NK-92 (cell line): ENCODE data around the gene ROS1.
"Not testable (repeated sequence)": the region's sequence is repeated elsewhere in the genome, so short reads cannot be mapped to it uniquely, and the experiment has no call there.

Source experiments
- DNase-seq: peaks from one replicate; lab custom pipeline; 2025; ENCODE audit not compliant: unreplicated experiment; lab: John Stamatoyannopoulos, UW

ROS1 gene

GRCh38 chr6:117425431-117426153 lies at the start of gene ROS1:
ROS1 (minus strand) TSS chr6:117425942; CDS start chr6:117425656, 286 bp downstream.
- no peak for DNase-seq

DNA sequence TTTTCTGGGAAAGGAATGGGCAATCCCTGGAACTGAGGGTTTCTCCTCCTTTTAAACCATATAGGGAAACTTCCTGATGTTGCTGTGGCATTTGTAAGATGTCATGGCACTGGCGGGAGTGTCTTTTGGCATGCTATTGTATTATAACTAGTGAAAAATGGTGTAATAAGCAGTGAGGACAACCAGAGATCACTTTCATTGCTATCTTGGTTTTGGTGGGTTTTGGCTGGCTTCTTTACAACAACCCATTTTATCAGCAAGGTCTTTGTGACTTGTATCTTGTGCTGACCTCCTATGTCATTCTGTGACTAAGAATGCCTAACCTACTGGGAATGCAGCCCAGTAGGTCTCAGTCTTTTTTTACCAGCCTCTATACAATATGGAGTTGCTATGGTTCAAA lies 47.7 kb upstream of the ROS1 start:
- no peak for DNase-seq

DNA sequence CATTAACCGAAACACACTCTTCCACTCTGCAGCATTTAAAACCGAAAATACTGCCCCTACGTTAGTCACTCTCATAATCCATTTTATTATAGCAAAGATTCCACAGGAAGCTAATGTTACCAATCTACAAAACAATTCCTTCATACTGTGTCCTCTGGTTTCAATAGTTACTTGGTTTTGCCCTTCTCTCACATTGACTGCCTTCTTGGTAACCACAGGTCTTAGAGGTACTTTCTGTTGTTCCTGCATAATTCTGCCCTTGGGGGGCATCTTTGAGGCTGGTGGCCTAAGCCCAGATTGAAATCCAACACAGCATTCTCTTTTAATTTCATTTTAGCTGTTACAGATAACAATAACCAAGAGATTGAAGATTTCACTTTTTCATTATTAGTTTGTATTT lies 46.9 kb upstream of the ROS1 start:
- no peak for DNase-seq

DNA sequence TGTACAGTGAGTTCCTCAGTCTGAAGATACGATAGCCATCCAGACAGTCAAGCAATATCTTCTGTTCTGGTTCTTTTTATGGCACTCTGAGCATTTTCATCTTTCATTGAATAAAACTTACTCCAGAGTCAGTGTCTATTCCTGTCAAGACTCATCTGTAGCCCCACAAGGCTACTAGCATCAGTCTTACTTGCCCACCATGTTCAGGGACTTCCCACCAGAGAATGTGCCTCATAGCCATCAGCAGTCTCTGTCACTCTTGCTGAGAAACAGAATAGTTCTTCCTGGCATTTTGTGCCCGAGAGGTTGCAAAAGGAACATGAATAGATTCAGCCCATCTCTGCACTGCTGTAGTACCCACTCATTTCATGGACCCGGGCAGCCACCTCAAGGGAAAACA lies 44.0 kb upstream of the ROS1 start:
- DNase-seq: no peak

DNA sequence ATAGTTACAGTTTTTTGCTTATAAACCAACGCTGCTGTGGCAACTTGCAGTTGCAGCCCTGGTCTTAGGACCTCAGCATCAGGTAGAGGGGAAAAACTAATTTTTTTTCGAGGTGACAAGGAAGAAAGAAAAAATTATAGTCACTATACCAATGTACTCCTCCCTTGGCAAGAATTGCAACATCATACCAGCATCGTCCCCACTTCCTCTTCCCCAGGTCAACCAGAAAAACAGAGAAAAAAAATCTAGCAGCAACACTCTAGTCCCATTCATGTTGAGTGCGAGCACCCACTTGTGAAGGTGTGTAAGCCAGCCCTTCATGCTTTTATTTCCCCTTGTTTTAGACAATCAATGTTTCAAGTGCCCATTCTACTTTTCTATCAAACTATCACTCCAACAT lies 43.6 kb upstream of the ROS1 start:
- DNase-seq: no peak

DNA sequence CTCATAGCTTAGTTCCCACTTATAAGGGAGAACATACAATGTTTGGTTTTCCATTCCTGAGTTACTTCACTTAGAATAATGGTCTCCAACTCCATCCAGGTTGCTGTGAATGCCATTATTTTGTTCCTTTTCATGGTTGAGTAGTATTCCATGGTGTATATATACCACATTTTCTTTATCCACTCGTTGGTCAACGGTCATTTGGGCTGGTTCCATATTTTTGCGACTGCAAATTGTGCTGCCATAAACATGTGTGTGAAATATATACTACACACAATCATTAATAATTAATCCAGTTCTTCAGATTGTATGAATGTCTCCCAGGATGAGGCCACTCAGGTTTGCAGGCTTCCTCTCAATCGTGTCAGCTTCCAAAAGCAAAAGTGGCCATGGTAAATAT lies 42.8 kb upstream of the ROS1 start:
- DNase-seq: not testable (repeated sequence)

GRCh38 chr6:117467876-117468275 lies 42.1 kb upstream of the ROS1 start:
- no peak for DNase-seq

DNA sequence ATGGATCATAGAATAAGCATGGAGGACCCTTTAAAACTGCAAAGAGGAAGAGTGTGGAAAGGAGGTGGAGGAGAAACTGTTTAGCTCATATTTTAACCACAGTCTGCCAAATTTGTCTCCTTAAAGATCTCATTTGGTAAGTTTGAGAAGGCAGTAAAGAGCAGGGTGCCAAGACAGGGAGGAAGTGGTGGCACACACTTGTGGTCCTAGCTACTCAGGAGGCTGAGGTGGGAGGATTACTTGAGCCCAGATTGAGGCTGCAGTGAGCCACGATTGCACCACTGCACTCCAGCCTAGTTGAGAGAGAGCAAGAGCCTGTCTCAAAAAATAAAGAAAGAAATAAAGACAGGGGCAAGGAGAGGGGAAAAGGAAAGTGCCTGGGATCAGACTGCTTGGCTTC lies 39.9 kb upstream of the ROS1 start:
- DNase-seq: no peak

GRCh38 chr6:117464700-117465099 lies 39.0 kb upstream of the ROS1 start:
- DNase-seq: no peak

- no peak for DNase-seq
Measured at GRCh38 chr6:117463762-117464665, 38.3 kb upstream of the ROS1 start.

DNA sequence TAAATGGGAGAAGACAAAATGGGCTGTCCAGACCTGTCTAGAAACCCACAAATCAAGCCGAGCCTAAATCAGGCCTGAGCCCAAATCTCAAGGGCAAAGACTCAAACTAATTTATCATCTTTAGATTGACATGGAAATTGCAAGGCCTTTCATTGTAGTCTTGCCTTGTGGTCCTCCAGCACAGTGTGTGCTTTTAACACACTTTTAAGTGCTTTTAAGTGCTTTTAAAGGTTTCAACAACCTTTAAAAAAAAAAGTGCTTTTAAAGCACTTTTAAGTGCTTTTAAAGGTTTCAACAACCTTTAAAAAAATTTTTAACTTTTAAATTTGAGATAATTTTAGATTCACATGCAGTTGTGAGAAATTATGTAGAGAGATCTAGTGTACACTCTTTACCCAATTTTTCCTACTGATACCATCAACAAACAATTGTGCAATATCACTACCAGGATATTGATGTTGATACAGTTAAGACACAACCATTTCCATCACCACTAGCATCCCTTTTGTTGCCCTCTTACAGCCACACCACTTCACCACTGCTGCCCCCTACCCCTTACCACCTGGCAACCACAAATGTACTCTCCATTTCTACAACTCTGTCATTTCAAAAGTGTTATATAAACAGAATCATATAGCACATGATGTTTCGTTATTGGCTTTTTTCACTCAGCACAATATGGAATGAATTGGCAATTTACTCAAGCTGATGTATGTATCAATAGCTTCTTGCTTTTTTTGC lies 33.6 kb upstream of the ROS1 start:
- DNase-seq: no peak

DNA sequence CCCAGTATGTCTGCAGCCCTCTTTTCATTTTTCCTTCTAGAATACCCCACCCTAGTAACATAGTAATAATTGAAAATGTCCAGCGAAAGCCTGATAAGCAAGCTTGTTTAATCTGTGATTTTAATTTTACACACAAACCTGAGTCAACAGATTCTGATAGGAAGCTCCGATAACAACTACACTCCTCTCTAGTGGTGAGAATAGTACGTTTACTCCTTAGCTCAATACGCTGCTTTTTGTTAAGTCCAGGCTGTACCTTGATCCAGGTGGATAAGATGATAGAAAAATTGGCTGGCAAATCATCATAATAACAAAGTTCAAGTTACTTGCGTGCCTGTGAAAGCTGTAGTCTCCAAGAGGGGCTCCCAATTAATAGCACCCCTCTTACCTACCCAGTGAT lies 31.3 kb upstream of the ROS1 start:
- DNase-seq: no peak

DNA sequence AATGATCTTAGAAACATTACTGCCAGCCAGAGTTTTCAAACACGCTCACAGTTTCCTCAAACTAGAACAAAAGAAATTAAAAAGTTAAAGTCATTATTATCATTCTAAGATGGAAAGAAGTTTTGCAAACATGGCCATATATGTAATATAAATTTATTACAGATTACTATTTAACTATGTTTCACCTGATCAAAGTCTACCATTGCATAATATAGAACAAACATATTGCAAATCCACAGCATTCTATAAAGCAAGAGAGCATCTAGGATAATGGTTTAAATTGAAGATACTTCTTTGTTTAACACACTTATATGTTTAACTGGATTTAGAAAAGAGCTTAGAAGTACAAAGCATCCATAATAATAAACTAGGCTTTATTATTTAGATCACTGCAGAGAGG lies 30.5 kb upstream of the ROS1 start:
- no peak for DNase-seq

GRCh38 chr6:117451671-117452070 lies 25.9 kb upstream of the ROS1 start:
- DNase-seq: no peak

- no peak for DNase-seq
Measured at GRCh38 chr6:117449549-117450439, 24.1 kb upstream of the ROS1 start.

DNA sequence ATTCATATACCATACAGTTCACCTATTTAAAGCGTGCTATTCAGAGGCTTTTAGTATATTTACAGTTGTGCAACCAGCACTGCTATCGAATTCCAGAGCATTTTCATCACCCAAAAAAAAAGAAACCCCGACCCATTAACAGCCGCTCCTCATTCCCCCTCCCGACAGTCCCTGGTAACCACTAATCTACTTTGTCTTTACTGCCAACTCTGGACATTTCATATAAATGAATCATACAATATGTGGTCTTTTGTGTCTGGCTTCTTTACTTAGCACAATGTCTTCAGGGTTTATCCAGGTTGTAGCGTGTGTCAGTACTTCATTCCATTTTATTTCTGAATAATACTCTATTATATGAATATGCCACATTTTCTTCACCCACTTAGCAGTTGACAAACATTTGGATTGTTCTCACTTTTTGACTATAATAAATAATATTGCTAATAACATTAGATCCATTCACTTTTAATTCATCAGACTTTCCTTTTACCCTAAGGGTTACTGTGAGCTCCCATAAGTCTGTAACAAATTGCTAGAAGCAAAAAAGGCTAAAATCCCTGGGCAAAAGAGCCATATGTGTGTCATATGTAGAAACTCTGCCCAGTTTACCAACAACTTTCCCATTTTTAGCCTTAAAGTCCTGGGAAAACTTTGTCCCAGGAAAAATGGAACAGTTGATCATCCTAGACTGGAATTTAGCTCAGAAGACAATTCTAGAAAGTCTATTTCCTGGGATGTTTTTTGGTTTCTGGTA lies 23.2 kb upstream of the ROS1 start:
- DNase-seq: no peak

GRCh38 chr6:117448011-117448410 lies 22.3 kb upstream of the ROS1 start:
- no peak for DNase-seq

- DNase-seq: no peak
Measured at GRCh38 chr6:117446861-117447260, 21.1 kb upstream of the ROS1 start.

DNA sequence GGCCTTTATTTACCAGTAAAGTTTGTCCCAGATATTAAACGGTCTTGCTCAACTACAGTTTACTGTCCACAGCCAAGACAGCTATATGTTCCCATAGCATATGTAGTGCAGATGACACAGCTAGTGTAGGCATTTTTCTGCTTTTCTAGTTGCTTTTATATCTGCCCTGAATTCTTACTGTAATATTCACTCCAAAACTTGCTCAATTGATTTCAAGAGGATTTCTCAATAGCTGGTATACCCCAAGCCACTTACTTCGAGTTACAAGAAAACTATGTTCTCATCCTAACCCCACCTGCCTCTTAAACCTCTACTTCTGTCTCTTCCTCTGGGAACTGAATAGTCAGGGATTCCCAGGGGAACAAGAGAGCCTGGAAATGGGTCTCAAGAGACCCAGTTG lies 18.9 kb upstream of the ROS1 start:
- DNase-seq: no peak

DNA sequence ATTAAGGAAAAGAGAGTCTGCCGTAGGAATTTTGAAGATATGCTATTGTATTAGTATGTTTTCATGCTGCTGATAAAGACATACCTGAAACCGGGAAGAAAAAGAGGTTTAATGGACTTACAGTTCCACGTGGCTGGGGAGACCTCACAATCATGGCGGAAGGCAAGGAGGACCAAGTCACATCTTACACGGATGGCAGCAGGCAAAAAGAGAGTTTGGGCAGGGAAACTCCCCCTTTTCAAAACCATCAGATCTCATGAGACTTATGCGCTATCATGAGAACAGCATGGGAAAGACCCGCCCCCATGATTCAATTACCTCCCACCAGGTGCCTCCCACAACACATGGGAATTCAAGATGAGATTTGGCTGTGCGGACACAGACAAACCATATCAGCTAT lies 16.6 kb upstream of the ROS1 start:
- not testable (repeated sequence) for DNase-seq
